GM15510 (cell line): ENCODE measurements around the gene SUMO4.

Experiments used
- POLR2A ChIP-seq: IDR thresholded peaks from 3 replicates; pipeline ENCODE4 v1.6.1; 2011; ENCODE audit warnings: borderline replicate concordance; ENCODE audit not compliant: insufficient read length; ENCODE audit errors: extremely low read depth

Gene SUMO4

DNA sequence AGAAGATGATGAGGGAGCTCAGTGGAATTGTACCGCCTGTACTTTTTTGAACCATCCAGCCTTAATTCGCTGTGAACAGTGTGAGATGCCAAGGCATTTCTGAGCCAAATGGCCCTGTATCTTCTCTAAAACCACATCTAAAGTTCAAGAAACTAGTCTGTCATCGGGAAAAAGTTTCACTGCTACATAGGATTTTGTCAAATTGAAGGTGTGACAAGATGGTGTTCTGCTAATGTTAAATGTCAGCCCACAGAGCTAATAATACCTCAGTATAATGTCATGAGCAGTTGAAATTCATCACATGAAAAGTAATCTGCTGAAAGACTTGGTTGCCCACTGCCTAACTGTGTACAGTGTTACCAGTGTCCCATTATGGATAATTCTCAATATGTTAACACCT is 9.6 kb downstream of the SUMO4 start:
- no peak for TF ChIP-seq POLR2A

DNA sequence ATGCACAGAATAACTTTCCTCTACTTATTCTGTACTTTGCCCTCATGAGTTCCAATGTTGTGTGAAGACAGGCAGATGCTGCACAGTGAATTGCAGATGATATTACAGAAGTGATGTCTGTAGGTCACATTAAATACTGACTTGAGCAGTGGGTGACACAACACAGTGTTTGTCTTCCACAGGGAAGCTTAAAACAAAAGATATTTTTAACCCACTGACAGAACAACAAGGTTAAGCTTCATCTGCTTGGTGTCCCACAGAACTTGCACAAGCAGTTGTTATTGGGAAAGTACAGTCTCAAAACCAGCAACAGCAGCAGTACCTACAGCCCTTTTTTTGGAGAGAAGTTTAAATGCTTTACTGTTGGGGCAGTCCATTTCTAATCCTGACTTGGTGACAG is 10.5 kb downstream of the SUMO4 start:
- no peak for TF ChIP-seq POLR2A

DNA sequence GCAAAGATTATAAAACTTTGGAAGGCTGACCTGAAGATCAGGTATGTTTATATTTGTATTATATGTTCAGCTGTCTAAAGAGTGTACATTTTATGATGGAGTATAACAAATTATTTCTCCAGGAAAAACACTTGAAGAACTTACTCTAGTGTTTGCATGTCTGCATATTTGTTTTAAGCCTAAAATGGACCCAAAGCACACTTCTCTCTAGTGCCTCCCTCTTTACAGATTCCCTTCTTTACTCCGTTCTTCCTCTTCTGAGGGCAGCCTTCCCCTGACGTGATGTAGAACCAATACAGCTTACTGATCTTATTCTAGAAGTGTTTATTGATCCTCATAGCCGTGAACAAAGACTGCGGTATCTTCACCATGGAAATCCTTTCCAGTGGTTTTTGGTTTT is 13.9 kb downstream of the SUMO4 start:
- TF ChIP-seq POLR2A, result no peak

DNA sequence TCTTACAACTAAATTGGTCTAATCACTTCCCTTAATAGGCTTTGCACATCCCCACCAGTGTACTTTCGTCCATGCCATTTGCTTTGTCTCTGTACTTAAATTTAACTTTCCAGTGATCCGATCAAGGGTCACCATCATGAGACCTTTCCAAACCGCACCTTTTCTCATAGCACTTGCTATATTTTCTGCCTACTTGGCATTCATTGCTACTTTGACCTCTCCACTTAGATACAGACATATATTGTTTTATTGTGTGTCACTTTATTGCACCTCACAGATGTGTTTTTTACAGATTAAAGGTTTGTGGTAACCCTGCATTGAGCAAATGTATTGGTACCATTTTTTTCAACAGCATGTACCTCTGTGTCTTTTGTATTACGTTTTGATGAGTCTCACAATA is 14.8 kb downstream of the SUMO4 start:
- no peak for TF ChIP-seq POLR2A

DNA sequence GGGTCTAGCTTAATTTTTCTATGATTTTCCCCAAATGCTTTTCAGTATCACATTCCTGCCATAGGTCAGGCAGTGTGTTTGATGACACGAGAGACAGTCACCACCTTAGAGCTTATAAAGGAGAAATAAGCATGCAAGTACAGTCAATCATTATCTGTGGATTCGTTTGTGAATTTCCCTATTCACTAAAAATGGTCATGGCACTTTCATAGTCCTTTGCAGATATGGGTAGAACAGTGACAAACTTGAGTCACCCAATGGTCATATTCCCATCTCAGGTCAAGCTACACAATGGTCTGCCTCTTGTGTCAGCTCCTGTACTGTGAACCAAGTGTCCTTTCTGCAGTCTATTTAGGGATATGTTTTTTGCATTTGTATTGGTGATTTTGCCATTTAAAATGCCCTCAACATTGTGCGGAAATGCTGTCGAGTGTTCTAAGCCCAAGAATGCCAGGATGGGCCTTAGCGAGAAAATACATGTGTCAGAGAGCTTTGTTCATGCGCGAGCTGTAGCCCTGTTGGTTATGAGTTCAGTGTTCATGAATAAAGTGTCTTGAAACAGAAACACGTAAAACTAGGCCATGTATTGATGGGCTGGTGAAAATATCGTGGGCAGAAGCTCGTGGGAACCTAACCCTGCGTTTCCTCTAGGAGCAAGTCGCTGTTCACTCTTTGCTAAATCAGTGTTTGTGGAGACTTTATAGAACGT is 19.8 kb downstream of the SUMO4 start:
- TF ChIP-seq POLR2A, result no peak

DNA sequence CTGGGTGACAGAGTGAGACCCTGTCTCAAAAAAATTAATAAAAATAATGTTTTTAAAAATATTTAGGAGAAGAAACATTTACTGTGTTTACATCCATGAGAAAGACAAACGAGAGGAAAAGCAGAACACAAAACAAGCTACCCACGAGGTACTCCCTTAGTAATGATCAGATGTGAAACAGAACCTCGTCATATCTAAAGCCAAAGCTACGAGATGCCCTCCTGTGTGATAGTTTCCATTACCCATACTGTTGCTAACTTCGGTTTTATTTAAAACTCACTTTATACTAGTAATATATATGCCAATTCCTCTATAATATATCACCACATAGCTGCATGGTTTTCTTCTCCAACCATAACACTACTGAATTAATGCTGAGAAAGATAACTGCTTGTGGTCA is 21.1 kb downstream of the SUMO4 start:
- no peak for TF ChIP-seq POLR2A

DNA sequence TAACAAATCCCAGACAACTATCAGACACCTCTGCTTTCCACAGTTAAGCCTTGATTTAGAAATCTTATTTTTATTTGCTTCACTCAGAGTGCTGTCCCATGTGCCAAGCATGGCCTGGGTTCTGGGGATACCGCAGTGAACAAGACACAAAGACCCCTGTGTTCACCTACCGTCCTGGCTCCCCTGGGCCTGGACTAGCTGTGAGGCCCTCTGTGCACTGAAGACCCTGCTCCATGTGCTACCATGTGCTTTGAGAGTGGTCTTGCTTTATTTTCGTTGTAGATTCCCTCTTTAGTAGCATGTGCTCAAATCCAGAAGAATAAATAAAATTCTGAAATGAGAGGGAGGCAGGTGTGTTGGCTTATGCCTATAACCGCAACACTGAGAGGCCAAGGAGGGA is 22.5 kb downstream of the SUMO4 start:
- no peak for TF ChIP-seq POLR2A

DNA sequence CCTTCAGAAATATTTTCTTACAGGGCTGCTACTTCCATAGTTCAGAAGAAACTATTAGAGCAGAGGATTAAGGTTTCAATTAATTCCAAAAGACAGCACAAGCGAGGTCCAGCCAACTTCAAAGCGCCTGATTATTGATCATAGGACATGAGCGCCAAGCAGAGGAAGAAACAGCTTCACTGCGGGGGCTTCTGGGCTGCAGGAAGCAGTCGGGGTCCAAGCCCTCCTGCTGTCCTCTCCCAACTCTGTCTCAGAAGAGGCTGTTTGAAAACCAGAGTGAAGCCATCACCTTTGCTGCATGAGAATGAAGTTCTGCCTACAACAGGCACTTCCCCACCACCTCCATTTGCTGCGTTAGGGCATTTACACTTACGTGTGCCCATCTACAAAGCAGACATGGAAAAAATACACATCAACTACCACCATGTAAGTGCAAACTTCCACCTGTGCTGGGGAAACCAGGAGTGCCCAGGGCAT is 23.9 kb downstream of the SUMO4 start:
- no peak for TF ChIP-seq POLR2A

DNA sequence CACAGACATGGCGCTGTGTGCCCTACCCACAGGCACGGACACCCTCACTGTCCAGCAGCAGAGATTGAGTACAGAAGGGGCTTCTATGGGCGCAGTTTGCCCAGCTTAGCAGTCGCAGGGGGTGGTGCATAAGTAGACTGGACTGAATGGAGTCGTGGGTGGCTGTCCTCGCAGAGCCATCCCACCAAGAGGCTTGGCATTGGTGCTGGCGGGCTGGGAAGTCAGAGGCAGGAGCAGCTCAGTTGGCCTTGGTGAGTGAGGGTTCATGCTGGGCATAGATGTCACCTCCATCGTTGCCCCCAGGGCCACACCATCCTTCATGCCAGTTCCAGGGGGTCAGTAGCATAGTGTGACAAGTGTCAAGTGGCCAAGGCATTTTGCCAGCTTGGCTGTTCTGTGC is 25.2 kb downstream of the SUMO4 start:
- no peak for TF ChIP-seq POLR2A

DNA sequence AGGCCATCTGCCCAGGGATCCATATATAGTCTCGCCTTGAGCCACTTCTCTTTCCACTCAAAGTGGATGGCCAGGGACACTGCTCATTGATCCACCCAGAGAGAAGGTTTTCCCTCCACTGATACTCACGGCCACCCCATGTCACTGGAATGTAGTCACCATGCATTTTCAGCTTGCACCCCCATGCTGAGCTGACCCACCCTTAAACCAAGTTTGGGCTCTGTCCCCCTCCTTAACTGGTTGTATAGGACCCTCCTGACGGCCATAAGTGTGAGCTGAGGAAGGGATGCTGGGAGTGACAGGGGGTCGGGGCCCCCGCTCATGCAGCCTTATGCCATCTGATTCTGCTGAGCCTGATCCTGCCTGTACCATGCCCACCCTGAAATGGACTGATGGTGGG is 25.7 kb downstream of the SUMO4 start:
- no peak for TF ChIP-seq POLR2A

DNA sequence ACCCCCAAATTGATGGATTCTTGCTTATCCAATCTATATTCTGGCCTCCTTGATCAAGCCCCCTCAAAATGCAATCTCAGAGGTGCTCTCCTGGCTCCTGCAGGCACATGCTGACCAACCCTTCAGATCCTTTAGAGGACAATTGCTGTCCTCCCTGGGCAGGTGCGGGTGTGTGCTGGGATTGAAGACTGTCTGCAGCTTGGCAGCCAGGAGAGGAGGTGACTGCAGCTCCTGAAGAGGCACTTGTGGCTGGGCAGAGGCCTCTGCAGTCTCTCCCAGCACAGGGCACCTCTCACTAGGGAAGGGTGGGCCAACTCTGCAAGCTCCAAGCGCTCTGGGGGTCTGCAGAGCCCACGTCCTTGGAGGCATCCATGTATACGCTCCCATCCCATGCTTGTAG is 28.5 kb downstream of the SUMO4 start:
- no peak for TF ChIP-seq POLR2A

DNA sequence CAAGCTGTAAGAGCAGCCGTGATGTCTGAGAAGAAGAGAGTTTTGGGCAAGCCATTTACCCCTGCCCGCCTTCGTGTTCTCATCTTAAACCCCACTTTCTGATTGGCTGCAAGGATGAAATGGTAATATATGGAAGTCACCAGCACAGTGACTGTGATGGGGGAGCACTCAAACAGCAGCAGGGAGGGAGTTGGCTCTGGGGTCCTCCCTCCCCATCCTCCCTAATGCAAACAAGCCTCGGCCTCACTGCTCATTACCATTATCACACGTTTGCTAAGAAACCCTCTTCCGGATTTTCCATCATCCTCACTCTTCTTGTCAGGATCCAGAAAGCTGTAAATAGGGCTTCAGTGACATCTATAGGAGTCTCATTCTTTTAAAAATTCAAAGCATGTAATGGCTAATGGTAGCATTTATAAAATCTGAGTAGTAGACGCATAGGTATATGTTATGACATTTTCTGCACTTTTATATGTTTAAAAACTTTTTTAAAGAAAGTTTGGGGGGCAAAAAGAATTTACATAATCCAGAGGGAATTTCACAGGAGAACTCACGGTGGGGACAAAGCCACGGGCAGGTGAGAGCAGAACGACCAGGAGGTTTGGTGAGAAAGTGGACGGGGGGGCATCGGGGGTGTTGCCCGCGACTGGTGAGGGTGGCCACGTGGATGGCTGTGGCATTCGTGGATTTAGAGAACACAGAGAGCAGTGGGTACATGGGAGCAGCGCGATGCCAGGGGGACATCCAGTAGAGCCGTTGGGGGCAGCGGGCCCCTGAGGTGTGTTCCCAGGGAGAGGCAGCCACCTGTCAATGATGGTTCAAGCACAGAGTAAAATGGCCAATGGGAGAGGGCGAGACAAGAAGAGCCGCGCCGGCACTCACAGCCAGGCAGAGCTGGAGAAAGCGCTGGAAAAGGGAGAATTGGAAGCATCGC is 29.6 kb downstream of the SUMO4 start:
- no peak for TF ChIP-seq POLR2A

DNA sequence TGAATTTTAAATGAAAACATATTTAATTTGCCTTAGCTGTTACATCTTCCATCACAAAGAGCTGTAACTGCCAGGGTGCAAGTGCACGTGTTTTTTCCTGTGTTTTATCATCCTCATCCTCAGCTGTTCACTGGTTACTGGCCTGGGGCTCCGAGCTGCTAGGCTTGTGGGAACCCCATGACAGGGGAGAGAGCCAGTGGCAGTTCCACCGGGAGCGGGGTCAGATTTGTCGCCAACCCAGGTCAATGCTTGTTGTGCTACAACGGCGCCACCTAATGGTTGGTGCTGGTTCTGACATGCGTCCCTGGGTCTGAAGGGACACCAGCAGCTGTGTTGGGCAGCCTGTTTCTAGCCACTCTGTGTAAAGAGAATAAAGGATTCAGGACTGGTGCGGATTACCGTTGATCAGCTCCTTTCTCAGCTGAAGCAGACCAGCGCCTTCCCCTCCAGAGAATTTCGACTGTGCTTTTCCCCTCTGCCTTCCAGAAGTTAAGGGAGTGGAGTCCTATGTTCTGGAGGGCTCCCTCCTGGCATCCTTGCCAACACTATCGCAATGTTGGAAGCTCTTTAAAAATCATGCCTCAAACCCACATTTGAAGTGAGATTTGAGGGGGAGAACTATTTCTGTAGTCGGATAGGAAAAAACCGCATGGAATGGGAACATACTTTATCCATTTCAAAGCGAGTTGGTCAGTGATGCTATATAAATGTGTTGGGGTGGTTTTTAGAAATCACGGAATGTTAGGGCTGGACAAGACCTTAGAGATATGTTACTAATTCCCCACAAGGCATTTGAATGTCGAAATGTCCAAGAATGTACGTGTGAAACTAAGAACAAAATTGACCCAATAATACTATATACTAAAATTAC is 32.1 kb downstream of the SUMO4 start:
- TF ChIP-seq POLR2A, result no peak

DNA sequence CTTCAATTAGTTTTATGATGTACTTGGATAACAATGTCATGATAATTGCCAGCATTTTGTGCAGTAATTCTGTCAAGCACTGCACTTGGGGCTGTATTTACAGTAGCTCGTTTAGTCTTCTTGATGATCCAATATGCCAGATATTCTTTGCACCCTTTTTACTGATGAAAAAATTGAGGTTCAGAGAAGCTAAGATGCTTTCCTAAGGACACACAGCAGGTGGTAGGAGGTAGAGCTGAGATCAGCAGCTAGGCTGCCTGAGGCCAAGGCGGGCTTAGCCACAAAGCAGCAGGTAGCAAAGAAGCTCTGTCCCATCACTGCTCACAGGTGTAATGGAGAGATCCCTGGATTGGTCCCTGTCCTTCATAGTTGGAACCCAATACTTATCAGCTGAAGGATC is 33.3 kb downstream of the SUMO4 start:
- TF ChIP-seq POLR2A, result no peak

DNA sequence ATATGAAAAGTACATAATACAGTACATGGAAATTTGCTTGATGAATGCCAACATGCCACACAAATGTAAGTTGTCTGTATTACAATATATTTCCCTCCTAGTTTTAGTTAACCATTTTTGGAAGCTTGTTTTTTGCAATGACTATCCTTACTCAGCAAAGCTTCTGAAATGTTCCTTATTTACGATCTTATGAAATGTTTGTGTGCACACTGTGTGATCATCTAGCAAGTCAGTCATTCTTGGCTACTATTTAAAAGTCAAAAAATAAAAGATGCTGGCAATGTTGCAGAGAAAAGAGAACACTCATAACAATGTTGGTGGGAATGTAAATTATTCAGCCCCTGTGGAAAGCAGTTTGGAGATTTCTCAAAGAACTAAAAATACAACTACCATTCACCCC is 33.8 kb downstream of the SUMO4 start:
- no peak for TF ChIP-seq POLR2A
